ENCODE results near the gene NTHL1. TPM values are rescaled to one million over a fixed set of nuclear protein-coding genes. Genes with fewer than 3 reads are reported as not detected.

Gene NTHL1
- total and polyA plus RNA-seq, 2 donors (not counting 1 experiment from before 2014, with no cell fraction given) = 8.4 to 44.4 TPM

GRCh38 chr16:2025251-2025650 lies 22.4 kb downstream of the NTHL1 start:
- Histone ChIP-seq H3K9me3 (ENCODE audit: control insufficient read depth, insufficient read depth, low read depth, low read length) (no peaks in the 10 kb centered on the region), H2AFZ (ENCODE audit: low read length) (no peak overlapping the region), H3K9ac (ENCODE audit: insufficient read depth, low read length) (no peak overlapping the region), H3K27ac (ENCODE audit: insufficient read depth, low read length) (no peak overlapping the region), H3K36me3 (ENCODE audit: control insufficient read depth, insufficient read depth, low read length) (peaks cover 2% of the 10 kb centered on the region), H3K4me1 (ENCODE audit: control insufficient read depth, extremely low read depth, insufficient read depth, low read length) (peaks cover 23% of the 10 kb centered on the region), H3K4me2 (ENCODE audit: extremely low read depth, insufficient read depth, low read length) (no peak overlapping the region), H3K4me3 (replicated peaks in 1 of 4; ENCODE audit: control extremely low read depth in 1 of 4, insufficient read depth in 1 of 4, low read depth in 3 of 4, low read length in 4 of 4) (no peak overlapping the region), H3K27me3 (ENCODE audit: control insufficient read depth, insufficient read depth, low read length) (peaks cover 4% of the 10 kb centered on the region), H3K79me2 (ENCODE audit: control insufficient read depth, insufficient read depth, low read length) (peaks cover 4% of the 10 kb centered on the region), H4K20me1 (ENCODE audit: control insufficient read depth, extremely low read depth, insufficient read depth, low read length) (no peaks in the 10 kb centered on the region)
- DNase-seq (ENCODE audit: low read depth in 2 of 2) = no peak
- no peak for TF ChIP-seq CTCF (conservative IDR thresholded peaks at IDR 0.05 in 1 of 2, IDR thresholded peaks at IDR 0.05 in 1 of 2; ENCODE audit: low read depth in 1 of 2, low read length in 2 of 2)
- TF ChIP-seq EZH2 (IDR thresholded peaks at IDR 0.05; ENCODE audit: low read length, missing control alignments) = no peak

- H3K4me2 ChIP-seq (ENCODE audit: extremely low read depth, insufficient read depth, low read length) = no peak overlapping the region
- DNase-seq (ENCODE audit: low read depth in 2 of 2) = no peak
- no peak for TF ChIP-seq EZH2 (IDR thresholded peaks at IDR 0.05; ENCODE audit: low read length, missing control alignments)
- no peak for TF ChIP-seq CTCF (conservative IDR thresholded peaks at IDR 0.05 in 1 of 2, IDR thresholded peaks at IDR 0.05 in 1 of 2; ENCODE audit: low read depth in 1 of 2, low read length in 2 of 2)
- H3K36me3 ChIP-seq (ENCODE audit: control insufficient read depth, insufficient read depth, low read length) = no peaks in the 10 kb centered on the region
- H3K4me1 ChIP-seq (ENCODE audit: control insufficient read depth, extremely low read depth, insufficient read depth, low read length) = peaks cover 23% of the 10 kb centered on the region
- peaks cover 8% of the 10 kb centered on the region for H3K27me3 ChIP-seq (ENCODE audit: control insufficient read depth, insufficient read depth, low read length)
- no peak overlapping the region for H3K9ac ChIP-seq (ENCODE audit: insufficient read depth, low read length)
- H3K9me3 ChIP-seq (ENCODE audit: control insufficient read depth, insufficient read depth, low read depth, low read length) = no peaks in the 10 kb centered on the region
- H3K27ac ChIP-seq (ENCODE audit: insufficient read depth, low read length) = no peak overlapping the region
- H4K20me1 ChIP-seq (ENCODE audit: control insufficient read depth, extremely low read depth, insufficient read depth, low read length) = no peaks in the 10 kb centered on the region
- no peak overlapping the region for H2AFZ ChIP-seq (ENCODE audit: low read length)
- no peak overlapping the region for H3K4me3 ChIP-seq (replicated peaks in 1 of 4; ENCODE audit: control extremely low read depth in 1 of 4, insufficient read depth in 1 of 4, low read depth in 3 of 4, low read length in 4 of 4)
- H3K79me2 ChIP-seq (ENCODE audit: control insufficient read depth, insufficient read depth, low read length) = peaks cover 4% of the 10 kb centered on the region
Observed at GRCh38 chr16:2024032-2024420, 23.6 kb downstream of the NTHL1 start.

GRCh38 chr16:2023092-2024031 lies 24.3 kb downstream of the NTHL1 start:
- Histone ChIP-seq H3K27ac (ENCODE audit: insufficient read depth, low read length) (peak overlapping the region; percentile 43), H3K9ac (ENCODE audit: insufficient read depth, low read length) (peak overlapping the region; percentile 1), H3K9me3 (ENCODE audit: control insufficient read depth, insufficient read depth, low read depth, low read length) (no peaks in the 10 kb centered on the region), H3K4me2 (ENCODE audit: extremely low read depth, insufficient read depth, low read length) (peak overlapping the region; percentile 78), H3K4me1 (ENCODE audit: control insufficient read depth, extremely low read depth, insufficient read depth, low read length) (peaks cover 23% of the 10 kb centered on the region), H3K27me3 (ENCODE audit: control insufficient read depth, insufficient read depth, low read length) (peaks cover 8% of the 10 kb centered on the region), H2AFZ (ENCODE audit: low read length) (peak overlapping the region; percentile 91), H4K20me1 (ENCODE audit: control insufficient read depth, extremely low read depth, insufficient read depth, low read length) (no peaks in the 10 kb centered on the region), H3K36me3 (ENCODE audit: control insufficient read depth, insufficient read depth, low read length) (no peaks in the 10 kb centered on the region), H3K4me3 (replicated peaks in 1 of 4; ENCODE audit: control extremely low read depth in 1 of 4, insufficient read depth in 1 of 4, low read depth in 3 of 4, low read length in 4 of 4) (peak overlapping the region in 3 of 4 experiments; percentile 19 to 44 (median 21)), H3K79me2 (ENCODE audit: control insufficient read depth, insufficient read depth, low read length) (peaks cover 4% of the 10 kb centered on the region)
- DNase-seq (ENCODE audit: low read depth in 2 of 2) = peak; percentile 71 to 84
- TF ChIP-seq EZH2 (IDR thresholded peaks at IDR 0.05; ENCODE audit: low read length, missing control alignments) (no peak), CTCF (conservative IDR thresholded peaks at IDR 0.05 in 1 of 2, IDR thresholded peaks at IDR 0.05 in 1 of 2; ENCODE audit: low read depth in 1 of 2, low read length in 2 of 2) (peak; percentile 84 to 86)
